Muscle layer of colon (tissue), 2 donors: ENCODE data around the gene POFUT2.

ENCODE experiments used
- H3K27ac ChIP-seq: one replicate; pipeline ENCODE4 v1.7.0; 2013; ENCODE audit warnings: low read depth, mild to moderate bottlenecking, low read length, moderate library complexity
- H3K27me3 ChIP-seq, 2 donors: one replicate each; pipeline ENCODE4 v1.7.0; 2013; ENCODE audit warnings: low read length in 2 of 2, mild to moderate bottlenecking in 2 of 2; ENCODE audit not compliant: insufficient read depth in 2 of 2, control insufficient read depth in 1 of 2
- H3K36me3 ChIP-seq: one replicate; pipeline ENCODE4 v1.7.0; 2013; ENCODE audit warnings: mild to moderate bottlenecking, low read length; ENCODE audit not compliant: insufficient read depth
- H3K4me1 ChIP-seq: one replicate; pipeline ENCODE4 v1.7.0; 2013; ENCODE audit warnings: mild to moderate bottlenecking, low read length; ENCODE audit not compliant: insufficient read depth
- H3K4me3 ChIP-seq, 2 donors: one replicate each; pipeline ENCODE4 v1.7.0; 2013; ENCODE audit warnings: low read length in 2 of 2, low read depth in 1 of 2, mild to moderate bottlenecking in 1 of 2, moderate library complexity in 1 of 2
- H3K9ac ChIP-seq: one replicate; pipeline ENCODE4 v1.7.0; 2013; ENCODE audit warnings: low read length
- H3K9me3 ChIP-seq: one replicate; pipeline ENCODE4 v1.7.0; 2013; ENCODE audit warnings: mild to moderate bottlenecking, low read length
- donor health status: abdominal sarcoma.
- donor health status: Adenocarcinoma of cecum.

Gene POFUT2

DNA sequence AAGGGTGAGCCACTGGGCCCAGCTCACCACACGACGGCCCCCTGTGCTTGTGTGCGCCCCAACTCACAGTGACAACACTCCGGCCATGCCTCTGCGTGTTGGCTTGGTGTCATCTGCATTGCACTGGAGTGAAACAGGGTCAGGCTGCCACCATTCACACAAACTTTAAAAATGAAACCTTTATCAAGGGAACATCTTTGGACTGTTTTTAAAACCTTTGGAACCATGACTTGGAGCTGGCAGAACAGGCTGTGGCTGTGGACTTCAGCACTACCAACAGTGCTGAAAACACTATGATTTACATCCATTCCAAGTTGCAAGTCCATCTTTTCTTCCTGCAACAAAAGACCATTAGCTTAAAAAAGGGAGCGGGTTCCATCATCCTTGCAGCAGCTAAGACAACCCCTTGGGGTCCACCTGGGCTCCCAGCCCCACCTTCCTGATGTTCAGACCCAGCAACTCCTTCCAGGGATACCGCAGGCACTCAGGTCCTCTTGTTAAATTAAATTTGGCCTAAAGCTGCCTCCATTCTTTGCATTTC lies 25.6 kb downstream of the POFUT2 start:
- Histone ChIP-seq H3K27me3 (peaks cover 0 to 10% of the 10 kb centered on the region in 2 donors), H3K4me1 (no peaks in the 10 kb centered on the region), H3K36me3 (peaks cover 37% of the 10 kb centered on the region), H3K27ac (no peak overlapping the region), H3K9ac (no peak overlapping the region), H3K4me3 (no peak overlapping the region), H3K9me3 (no peaks in the 10 kb centered on the region)

DNA sequence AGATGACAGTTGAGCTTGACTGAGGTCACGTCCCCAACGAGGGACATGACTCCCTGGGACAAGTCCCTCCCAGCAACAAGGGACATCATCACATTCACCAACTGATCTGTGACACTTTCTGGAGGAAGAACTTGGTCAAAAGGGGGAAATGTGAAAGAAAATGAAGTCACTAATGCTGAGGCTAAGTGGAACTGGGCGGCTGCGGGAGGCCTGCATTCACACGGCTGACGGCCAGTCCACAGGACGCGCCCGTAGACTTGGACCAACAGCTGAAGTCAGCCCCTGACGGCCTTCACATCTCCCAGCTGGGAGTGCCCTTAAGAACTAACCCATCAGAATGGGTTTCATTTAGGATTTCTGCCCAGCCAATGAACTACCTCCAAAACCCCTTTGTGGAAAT lies 26.6 kb downstream of the POFUT2 start:
- Histone ChIP-seq H3K9ac (no peak overlapping the region), H3K4me3 (no peak overlapping the region), H3K36me3 (peaks cover 28% of the 10 kb centered on the region)

DNA sequence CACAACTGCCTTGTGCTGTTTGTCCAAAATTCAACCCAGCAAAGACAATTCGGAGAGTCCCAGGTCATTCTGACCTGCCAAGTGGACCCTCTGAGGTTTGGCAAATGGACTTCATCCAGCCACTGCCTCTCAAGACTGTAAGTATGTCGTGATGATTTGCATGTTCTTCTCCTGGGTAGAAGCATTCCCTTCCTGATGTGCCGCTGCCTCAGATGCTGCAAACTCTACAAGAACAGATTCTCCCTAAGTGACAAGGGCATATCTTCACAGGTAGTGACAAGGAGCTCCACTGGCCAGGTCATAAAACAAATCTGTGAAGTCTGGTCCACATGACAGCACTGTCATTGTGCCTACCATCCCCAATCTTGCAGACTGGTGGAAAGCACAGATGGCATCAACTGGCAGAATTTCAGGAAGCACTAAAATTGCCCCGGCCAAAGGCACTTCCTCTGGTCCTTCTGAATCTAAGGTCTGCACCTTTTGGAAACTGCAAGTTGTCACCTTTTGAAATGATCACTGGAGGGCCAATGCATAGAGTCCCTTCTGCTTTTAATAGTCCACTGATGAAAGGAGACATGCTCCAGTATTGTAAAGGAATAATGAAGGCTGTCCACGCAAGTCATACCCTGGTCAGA lies 27.4 kb downstream of the POFUT2 start:
- Histone ChIP-seq H3K4me1 (no peaks in the 10 kb centered on the region), H3K9me3 (no peaks in the 10 kb centered on the region), H3K4me3 (no peak overlapping the region), H3K27me3 (peaks cover 0 to 26% of the 10 kb centered on the region in 2 donors), H3K9ac (no peak overlapping the region), H3K27ac (no peak overlapping the region), H3K36me3 (peaks cover 21% of the 10 kb centered on the region)

More for the DNA sequence above, 26.6 kb downstream of the POFUT2 start:
- no peak overlapping the region for H3K27ac ChIP-seq
- H3K4me1 ChIP-seq, result no peaks in the 10 kb centered on the region
- no peaks in the 10 kb centered on the region for H3K9me3 ChIP-seq
- H3K27me3 ChIP-seq, result peaks cover 0 to 20% of the 10 kb centered on the region in 2 donors

DNA sequence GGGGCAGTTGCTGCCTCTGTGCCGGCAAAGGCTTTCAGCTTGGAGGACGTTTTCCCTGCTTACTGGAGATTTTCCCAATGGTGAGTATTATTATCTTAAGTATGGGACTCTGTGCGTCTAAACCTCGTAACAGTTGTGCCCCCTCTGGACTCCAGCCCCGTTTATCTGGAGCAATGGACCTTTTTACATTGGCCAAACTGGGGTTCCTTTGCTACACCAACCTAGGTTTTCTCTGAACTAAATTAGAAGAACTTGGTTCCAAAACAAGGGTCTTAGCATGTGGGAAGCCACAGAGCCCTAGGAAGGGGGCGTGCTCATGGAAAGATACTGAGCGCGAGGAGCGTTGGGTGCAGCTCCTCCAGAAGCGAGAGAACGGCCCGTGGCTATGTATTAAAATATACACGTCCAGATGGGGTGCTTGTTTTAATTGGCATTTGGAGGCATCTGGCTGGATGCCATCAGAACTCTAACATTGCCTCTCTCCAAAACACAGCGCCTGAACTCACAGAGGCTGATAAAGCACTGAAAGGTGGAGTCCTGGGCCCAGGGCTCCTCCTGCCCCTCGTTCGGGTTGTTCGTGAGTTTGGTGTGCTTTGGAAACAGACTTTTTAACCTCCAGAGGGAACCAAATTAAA lies 28.4 kb downstream of the POFUT2 start:
- peaks cover 0 to 26% of the 10 kb centered on the region in 2 donors for H3K27me3 ChIP-seq
- no peak overlapping the region for H3K9ac ChIP-seq
- no peak overlapping the region for H3K4me3 ChIP-seq
- no peak overlapping the region for H3K27ac ChIP-seq
- H3K9me3 ChIP-seq, result no peaks in the 10 kb centered on the region
- peaks cover 14% of the 10 kb centered on the region for H3K36me3 ChIP-seq
- no peaks in the 10 kb centered on the region for H3K4me1 ChIP-seq

DNA sequence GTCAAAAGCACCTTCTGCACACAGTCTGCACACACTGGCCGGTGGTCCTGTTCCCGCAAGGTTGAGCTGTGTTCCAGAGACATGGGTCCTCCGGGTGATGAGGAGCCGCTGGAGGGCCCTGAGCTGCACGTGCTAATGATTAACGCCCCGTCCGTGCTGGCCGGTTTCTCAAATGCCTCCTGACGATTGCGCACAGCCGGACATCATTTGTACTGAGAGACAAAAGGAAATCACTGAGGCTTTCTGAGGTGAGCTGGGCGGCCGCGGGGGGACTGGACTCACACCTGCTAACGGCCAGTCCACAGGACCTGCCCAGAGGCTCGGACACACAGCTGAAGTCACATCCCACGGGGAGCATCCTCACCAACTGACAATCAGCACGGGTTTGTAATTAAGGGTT lies 29.2 kb downstream of the POFUT2 start:
- Histone ChIP-seq H3K36me3 (peaks cover 5% of the 10 kb centered on the region), H3K9me3 (no peaks in the 10 kb centered on the region), H3K4me3 (no peak overlapping the region), H3K4me1 (no peaks in the 10 kb centered on the region), H3K27me3 (peaks cover 0 to 34% of the 10 kb centered on the region in 2 donors), H3K9ac (no peak overlapping the region), H3K27ac (no peak overlapping the region)

DNA sequence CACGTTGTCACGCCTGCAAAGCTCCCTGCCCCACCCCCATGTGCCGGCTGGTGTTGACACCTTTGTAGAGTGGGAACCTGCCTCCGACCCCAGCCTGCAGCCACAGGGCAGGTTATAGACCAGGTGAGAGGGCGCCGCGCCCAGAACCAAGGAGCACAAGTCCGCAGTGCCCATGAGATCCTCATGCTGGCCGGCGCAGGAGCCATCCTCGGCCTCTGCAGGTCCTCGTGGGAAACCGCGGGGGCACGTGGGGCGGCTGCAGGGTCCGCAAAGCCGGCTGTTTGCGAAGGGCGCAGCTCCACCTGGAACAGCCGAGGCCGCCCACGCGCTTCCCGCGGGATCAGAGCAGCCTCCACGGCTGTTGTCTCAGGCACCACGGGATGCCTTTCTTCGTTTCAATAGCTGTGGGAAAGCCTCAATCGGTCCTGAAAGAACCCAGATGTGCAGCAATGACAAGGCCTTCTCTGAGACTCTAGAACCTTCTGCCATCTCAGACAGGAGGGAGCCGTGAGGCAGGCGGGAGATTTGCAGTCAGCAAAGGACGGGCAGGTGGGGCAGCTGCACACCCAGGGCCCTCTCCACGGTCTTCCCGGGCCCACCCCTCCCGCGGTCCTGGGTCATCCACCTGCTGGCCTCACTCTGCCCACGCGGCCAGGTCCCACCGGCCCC lies 29.9 kb downstream of the POFUT2 start:
- Histone ChIP-seq H3K4me3 (no peak overlapping the region), H3K9ac (no peak overlapping the region), H3K27me3 (peaks cover 0 to 39% of the 10 kb centered on the region in 2 donors), H3K9me3 (no peaks in the 10 kb centered on the region), H3K4me1 (no peaks in the 10 kb centered on the region), H3K36me3 (no peaks in the 10 kb centered on the region), H3K27ac (no peak overlapping the region)

DNA sequence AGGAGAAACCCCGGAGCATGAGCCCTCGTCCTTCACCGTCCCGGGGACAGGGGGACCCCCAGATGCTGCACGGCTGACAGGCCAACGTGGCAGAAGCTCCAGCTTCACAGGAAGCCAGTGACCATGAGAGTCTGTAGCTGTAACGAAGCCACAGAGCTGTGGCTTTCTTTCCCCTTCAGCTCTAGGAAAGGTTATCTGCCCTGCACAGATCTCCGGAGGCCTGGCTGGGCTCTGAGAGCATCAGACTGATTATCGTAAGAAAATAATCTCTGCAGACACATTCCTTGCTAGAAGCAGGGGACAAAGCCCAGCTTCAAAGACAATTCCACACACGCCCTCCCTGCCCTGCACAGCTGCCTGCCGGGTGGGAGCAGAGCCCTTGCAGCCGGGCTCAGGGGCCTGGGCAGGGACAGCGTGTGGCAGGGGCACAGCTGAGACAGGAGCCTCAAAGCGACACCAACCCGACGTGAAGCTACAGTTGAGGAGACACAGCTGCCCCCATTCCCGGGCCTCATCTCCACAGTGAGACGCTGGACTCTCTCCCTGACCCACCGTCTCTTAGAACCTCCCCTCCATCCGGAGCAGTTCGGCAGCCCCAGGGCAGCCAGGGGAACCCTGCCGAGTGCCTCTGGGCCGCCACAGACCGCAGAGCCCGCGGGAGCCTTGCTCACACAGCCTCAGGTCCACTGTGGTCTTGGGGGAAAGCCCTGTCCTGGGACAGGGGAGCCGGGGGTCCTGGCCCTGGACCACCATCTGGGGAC lies 30.6 kb downstream of the POFUT2 start:
- H3K9me3 ChIP-seq, result no peaks in the 10 kb centered on the region

DNA sequence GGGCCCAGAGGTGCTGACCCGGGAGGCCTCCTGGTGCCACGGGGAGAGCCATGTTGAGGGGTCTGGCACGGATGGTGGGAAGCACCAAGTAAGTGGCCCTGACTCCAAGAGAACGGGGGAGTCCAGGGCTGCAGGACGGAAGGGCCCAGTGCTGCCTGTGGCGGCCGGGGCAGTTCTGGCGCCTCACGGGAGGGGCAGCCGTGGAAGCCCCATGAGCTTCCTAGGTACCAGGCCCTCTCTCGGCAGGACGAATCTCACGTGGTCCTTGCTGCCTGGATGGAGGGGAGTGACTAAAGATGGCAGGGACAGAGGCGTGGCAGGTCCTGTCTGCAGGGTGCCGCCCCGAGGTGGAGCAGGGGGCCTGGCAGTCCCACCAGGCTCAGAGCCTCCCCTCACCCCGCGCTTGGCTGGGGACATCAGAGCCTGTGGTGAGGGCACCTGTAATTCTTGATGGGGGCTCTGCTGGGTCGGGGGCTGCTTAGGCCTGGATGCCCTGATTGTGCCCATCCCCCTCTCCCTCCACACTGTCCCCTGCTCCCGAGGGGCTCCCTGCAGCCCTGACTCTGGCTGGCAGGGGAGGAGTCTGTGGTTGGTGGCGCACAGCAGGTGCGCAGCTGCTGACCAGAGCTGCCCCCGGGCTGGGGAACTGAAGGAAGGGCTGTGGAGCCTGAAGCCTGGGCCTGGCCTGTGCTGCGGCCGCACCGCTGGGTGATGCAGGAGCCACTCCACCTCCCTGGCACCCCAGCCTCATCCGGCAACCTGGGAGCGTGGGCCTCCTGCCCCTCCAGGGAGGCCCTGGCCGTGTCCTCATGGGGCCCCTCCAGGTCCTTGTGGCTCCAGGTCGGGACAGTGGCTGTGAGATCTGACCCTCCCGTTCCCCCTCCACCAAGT lies 31.4 kb downstream of the POFUT2 start:
- Histone ChIP-seq H3K9me3 (no peaks in the 10 kb centered on the region), H3K36me3 (no peaks in the 10 kb centered on the region), H3K27me3 (peaks cover 0 to 42% of the 10 kb centered on the region in 2 donors), H3K9ac (no peak overlapping the region), H3K27ac (no peak overlapping the region), H3K4me1 (no peaks in the 10 kb centered on the region), H3K4me3 (no peak overlapping the region)

More for the DNA sequence above, 30.6 kb downstream of the POFUT2 start:
- Histone ChIP-seq H3K27ac (no peak overlapping the region), H3K9ac (no peak overlapping the region), H3K4me1 (no peaks in the 10 kb centered on the region), H3K4me3 (no peak overlapping the region), H3K27me3 (peaks cover 0 to 42% of the 10 kb centered on the region in 2 donors), H3K36me3 (no peaks in the 10 kb centered on the region)

DNA sequence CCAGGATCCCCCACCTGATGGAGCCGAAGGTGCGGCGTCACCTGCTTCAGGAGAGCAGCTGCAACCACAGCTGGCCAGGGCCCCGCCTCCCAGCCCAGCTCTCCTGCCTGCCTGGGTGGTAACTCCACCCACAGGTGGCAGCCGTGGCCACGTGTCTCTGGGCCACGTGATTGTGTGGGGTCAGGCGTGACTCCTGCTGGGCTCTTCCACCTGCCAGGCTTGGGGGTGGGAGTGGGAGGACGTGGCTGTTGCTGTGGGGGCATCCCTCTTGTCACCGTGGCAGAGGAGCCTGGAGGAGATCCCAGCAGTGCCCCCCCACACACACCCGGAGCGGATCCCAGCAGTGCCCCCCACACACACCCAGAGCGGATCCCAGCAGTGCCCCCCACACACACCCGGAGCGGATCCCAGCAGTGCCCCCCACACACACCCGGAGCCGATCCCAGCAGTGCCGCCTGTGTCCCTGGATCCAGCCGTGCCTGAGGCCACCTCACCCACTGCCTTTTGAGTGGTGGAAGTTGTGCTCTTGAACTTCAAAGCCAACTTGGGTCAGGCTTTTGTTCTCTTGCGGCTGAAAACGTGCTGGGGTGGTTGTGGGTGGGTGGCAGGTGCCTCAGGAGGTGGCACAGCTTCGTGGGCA lies 32.2 kb downstream of the POFUT2 start:
- Histone ChIP-seq H3K27ac (no peak overlapping the region), H3K27me3 (peaks cover 0 to 42% of the 10 kb centered on the region in 2 donors), H3K36me3 (no peaks in the 10 kb centered on the region), H3K4me3 (no peak overlapping the region), H3K9ac (no peak overlapping the region), H3K4me1 (no peaks in the 10 kb centered on the region), H3K9me3 (no peaks in the 10 kb centered on the region)

DNA sequence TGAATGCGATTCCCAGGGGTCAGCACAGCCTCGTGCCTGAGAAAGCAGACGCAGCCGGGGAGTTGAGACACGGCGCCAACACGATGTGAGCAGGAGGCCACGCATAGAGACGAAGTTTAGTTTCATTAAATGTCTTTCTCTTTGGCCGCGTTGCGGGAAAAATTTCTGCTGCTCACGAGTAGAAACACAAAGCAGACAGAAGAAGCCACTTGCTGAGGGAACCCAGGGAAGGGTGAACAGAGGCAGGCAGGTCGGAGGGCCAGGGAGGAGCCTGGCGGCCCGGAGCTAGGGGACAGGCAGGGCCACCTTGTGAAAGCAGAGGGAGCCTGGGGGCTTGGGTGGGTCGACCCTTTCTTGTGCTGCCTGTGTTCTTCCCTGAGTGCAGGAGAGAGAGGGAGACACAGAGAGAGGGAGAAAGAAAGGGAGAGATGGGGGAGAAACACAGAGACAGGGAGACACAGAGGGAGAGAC lies 33.2 kb downstream of the POFUT2 start:
- no peak overlapping the region for H3K27ac ChIP-seq
- H3K36me3 ChIP-seq, result no peaks in the 10 kb centered on the region
- H3K9ac ChIP-seq, result no peak overlapping the region
- H3K9me3 ChIP-seq, result no peaks in the 10 kb centered on the region
- peaks cover under 1% of the 10 kb centered on the region for H3K4me1 ChIP-seq
- H3K27me3 ChIP-seq, result peaks cover 0 to 42% of the 10 kb centered on the region in 2 donors
- no peak overlapping the region for H3K4me3 ChIP-seq
